Kidney (tissue), 14 donors: ENCODE data around the gene EIF2A. TPM values are rescaled to one million over a fixed set of nuclear protein-coding genes. Genes with fewer than 3 reads are reported as not detected.
"Not testable (repeated sequence)": the region's sequence is repeated elsewhere in the genome, so short reads cannot be mapped to it uniquely, and the experiment has no call there.

Experiments used
- DNase-seq, 5 donors: peaks; one replicate each; pipeline ENCODE4 v3.0.0-alpha.2; 2013 to 2020
- FAIRE-seq: peaks from 2 replicates; lab custom pipeline; 2012; peaks lifted over from hg19 to GRCh38; lab: Jason Lieb, UNC
- H3K27ac ChIP-seq, 2 donors: one replicate each; pipeline ENCODE4 v1.7.0; 2013; ENCODE audit warnings: low read depth in 2 of 2, low read length in 2 of 2, inconsistent platforms in 1 of 2
- H3K27me3 ChIP-seq: one replicate; pipeline ENCODE4 v1.7.1; 2013; ENCODE audit warnings: low read length, inconsistent platforms; ENCODE audit not compliant: control insufficient read depth, insufficient read depth
- H3K36me3 ChIP-seq, 3 donors: one replicate each; pipeline versions ENCODE4 v1.7.0 to v1.7.1; 2013; ENCODE audit warnings: low read length in 3 of 3, control low read depth in 1 of 3, inconsistent platforms in 1 of 3; ENCODE audit not compliant: insufficient read depth in 3 of 3, control insufficient read depth in 2 of 3
- H3K4me1 ChIP-seq, 3 donors: one replicate each; pipeline versions ENCODE4 v1.7.0 to v1.7.1; 2013; ENCODE audit warnings: low read length in 3 of 3, inconsistent platforms in 1 of 3, low read depth in 1 of 3; ENCODE audit not compliant: control insufficient read depth in 2 of 3, insufficient read depth in 2 of 3
- H3K4me3 ChIP-seq, 3 donors: one replicate each; pipeline versions ENCODE4 v1.7.0 to v1.8.1; 2013; ENCODE audit warnings: low read length in 3 of 3, control low read depth in 1 of 3, inconsistent platforms in 1 of 3
- H3K9ac ChIP-seq, 3 donors: one replicate each; pipeline versions ENCODE4 v1.7.0 to v1.7.1; 2013; ENCODE audit warnings: low read length in 3 of 3, control low read depth in 1 of 3, inconsistent platforms in 1 of 3
- H3K9me3 ChIP-seq, 3 donors: one replicate each; pipeline versions ENCODE4 v1.7.0 to v1.7.1; 2013; ENCODE audit warnings: low read length in 3 of 3, control low read depth in 1 of 3, inconsistent platforms in 1 of 3; ENCODE audit not compliant: control insufficient read depth in 2 of 3, insufficient read depth in 1 of 3
- intact Hi-C: fragments of 100-400 bp; cut with DNase I; formaldehyde crosslinking; loops from one replicate; pipeline ENCODE4 v1.11.1; 2022
- polyA plus RNA-seq: library from polyadenylated mRNA; stranded (reverse); fragments of 350-450 nt; fragmentation: Illumina TruSeq; extraction: RNeasy Lipid Tissue Mini Kit (QIAGEN cat#74804); gene quantifications from one replicate; pipeline ENCODE4 v1.2.3, GENCODE V29; 2014; ENCODE audit warnings: low read depth, low replicate concordance; ENCODE audit not compliant: insufficient read depth
- total RNA-seq: library from RNA; stranded (reverse); fragmentation: NEBNext Ultra II Directional; extraction: Animal tissue kit (Norgen Biotek cat#: 25700); gene quantifications from one replicate; pipeline ENCODE4 v1.2.1, GENCODE V29; 2021
- TF ChIP-seq, protein P1 (sequence below): IDR thresholded peaks from 3 replicates; pipeline ENCODE4 v1.5.1; 2012; ENCODE audit warnings: mild to moderate bottlenecking, moderate library complexity, borderline replicate concordance; ENCODE audit not compliant: insufficient read depth; ENCODE audit errors: extremely low read depth
- donor health status: control.
- donor health status: control.
- donor health status: control.
- donor health status: control.
- donor health status: control.
- donor health status: DM: yes; HTN: yes; CAD: no.
- donor health status: Normal renal cell carcinoma (clear cell type).

EIF2A gene
- total and polyA plus RNA-seq, 2 donors from 2014 or later = 48.2 to 70.5 TPM

- H3K27me3 ChIP-seq = no peaks in the 10 kb centered on the region
- intact Hi-C loops = no loop called here
- no peaks in the 10 kb centered on the region for H3K9me3 ChIP-seq
- DNase-seq (no peak), FAIRE-seq (no peak)
- no peak overlapping the region for H3K4me3 ChIP-seq
- H3K36me3 ChIP-seq = no peaks in the 10 kb centered on the region
- TF ChIP-seq, protein P1, sequence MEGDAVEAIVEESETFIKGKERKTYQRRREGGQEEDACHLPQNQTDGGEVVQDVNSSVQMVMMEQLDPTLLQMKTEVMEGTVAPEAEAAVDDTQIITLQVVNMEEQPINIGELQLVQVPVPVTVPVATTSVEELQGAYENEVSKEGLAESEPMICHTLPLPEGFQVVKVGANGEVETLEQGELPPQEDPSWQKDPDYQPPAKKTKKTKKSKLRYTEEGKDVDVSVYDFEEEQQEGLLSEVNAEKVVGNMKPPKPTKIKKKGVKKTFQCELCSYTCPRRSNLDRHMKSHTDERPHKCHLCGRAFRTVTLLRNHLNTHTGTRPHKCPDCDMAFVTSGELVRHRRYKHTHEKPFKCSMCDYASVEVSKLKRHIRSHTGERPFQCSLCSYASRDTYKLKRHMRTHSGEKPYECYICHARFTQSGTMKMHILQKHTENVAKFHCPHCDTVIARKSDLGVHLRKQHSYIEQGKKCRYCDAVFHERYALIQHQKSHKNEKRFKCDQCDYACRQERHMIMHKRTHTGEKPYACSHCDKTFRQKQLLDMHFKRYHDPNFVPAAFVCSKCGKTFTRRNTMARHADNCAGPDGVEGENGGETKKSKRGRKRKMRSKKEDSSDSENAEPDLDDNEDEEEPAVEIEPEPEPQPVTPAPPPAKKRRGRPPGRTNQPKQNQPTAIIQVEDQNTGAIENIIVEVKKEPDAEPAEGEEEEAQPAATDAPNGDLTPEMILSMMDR = no peak
- no peak overlapping the region for H3K27ac ChIP-seq
- no peaks in the 10 kb centered on the region for H3K4me1 ChIP-seq
- H3K9ac ChIP-seq = no peak overlapping the region
These were observed 47.6 kb downstream of the EIF2A start for GRCh38 chr3:150594150-150594549.

DNA sequence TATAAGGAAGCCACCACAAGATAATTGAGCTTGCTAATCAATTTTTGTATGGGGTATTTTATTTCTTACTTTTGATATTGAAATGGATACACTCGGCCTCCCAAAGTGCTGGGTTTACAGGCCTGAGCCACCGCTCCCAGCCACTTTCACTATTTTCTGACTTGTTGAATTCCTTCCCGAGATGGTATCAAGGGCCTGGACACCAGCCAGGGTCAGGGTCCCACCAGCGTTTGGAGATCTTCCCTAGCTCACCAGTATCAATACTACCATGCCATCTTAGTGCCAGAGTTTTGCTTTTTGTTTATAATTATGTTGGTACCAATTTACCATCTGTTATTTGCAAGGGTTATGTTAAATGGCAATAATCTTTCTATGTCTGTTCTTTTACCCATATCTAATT is 51.1 kb downstream of the EIF2A start:
- H3K9me3 ChIP-seq = no peaks in the 10 kb centered on the region
- H3K4me1 ChIP-seq = no peaks in the 10 kb centered on the region
- FAIRE-seq (no peak), DNase-seq (no peak)
- H3K27ac ChIP-seq = no peak overlapping the region
- TF ChIP-seq, protein P1 = no peak
- H3K36me3 ChIP-seq = no peaks in the 10 kb centered on the region
- no peak overlapping the region for H3K4me3 ChIP-seq
- no peak overlapping the region for H3K9ac ChIP-seq
- H3K27me3 ChIP-seq = no peaks in the 10 kb centered on the region
- intact Hi-C loops = no loop called here

- intact Hi-C loops = no loop called here
- Histone ChIP-seq H3K36me3 (no peaks in the 10 kb centered on the region), H3K27ac (peak overlapping the region in 1 of 2 donors; percentile 29), H3K27me3 (no peaks in the 10 kb centered on the region), H3K9ac (no peak overlapping the region), H3K4me1 (no peaks in the 10 kb centered on the region), H3K4me3 (no peak overlapping the region), H3K9me3 (no peaks in the 10 kb centered on the region)
- TF ChIP-seq, protein P1 = no peak
- FAIRE-seq (no peak), DNase-seq (peak in 2 of 5 donors; percentile 22 to 25)
These were observed 53.2 kb downstream of the EIF2A start for GRCh38 chr3:150599611-150600297.

GRCh38 chr3:150600647-150601530 is 54.3 kb downstream of the EIF2A start:
- H3K36me3 ChIP-seq, DNase-seq, H3K9ac ChIP-seq, H3K4me3 ChIP-seq, FAIRE-seq, H3K27ac ChIP-seq, H3K27me3 ChIP-seq, intact Hi-C loops, H3K9me3 ChIP-seq, H3K4me1 ChIP-seq: not testable (repeated sequence)
